ENCODE measurements around the gene TOR1AIP2. TPM values are rescaled to one million over a fixed set of nuclear protein-coding genes. Genes with fewer than 3 reads are reported as not detected.

The TOR1AIP2 gene
- total RNA-seq, 2 donors from 2014 or later = 70.9 to 78.3 TPM

DNA sequence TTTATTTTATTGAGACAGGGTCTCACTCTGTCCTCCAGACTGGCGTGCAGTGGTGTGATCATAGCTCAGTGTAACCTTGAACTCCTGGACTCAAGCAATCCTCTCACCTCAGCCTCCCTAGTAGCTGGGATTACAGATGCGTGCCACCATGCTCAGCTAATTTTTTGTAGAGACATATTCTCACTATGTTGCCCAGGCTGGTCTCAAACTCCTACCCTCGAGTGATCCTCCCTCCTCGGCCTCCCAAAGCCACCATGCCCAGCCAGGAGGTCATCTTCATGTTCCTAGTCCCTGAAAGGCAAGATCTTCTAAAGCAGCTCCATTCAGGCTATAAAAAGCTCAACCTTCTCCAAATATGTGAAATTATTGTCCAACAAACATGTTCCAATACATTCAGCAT, 53.9 kb downstream of the TOR1AIP2 start:
- no peaks in the 10 kb centered on the region for H3K9me3 ChIP-seq (ENCODE audit: control insufficient read depth, low read length)
- whole genome bisulfite sequencing, 2 experiments (ENCODE audit: insufficient coverage in 1 of 2, insufficient read length in 1 of 2) = 89 to 92% methylated on average over 4 of the region's 4 CpGs
- no peak overlapping the region for H3K4me3 ChIP-seq (ENCODE audit: low read length)
- H3K36me3 ChIP-seq (ENCODE audit: control insufficient read depth, insufficient read depth, low read length) = no peaks in the 10 kb centered on the region
- Mint-ChIP-seq H3K27me3 (ENCODE audit: insufficient read depth) (peaks cover 6% of the 10 kb centered on the region), H3K9me3 (no peaks in the 10 kb centered on the region), H3K4me3 (no peak overlapping the region), H3K4me1 (peaks cover 11% of the 10 kb centered on the region), H3K36me3 (ENCODE audit: low read depth) (no peaks in the 10 kb centered on the region), H3K27ac (no peak overlapping the region)
- no peaks in the 10 kb centered on the region for H3K27me3 ChIP-seq (ENCODE audit: control insufficient read depth, insufficient read depth, low read length, poor library complexity, severe bottlenecking)
- TF ChIP-seq, protein P1, sequence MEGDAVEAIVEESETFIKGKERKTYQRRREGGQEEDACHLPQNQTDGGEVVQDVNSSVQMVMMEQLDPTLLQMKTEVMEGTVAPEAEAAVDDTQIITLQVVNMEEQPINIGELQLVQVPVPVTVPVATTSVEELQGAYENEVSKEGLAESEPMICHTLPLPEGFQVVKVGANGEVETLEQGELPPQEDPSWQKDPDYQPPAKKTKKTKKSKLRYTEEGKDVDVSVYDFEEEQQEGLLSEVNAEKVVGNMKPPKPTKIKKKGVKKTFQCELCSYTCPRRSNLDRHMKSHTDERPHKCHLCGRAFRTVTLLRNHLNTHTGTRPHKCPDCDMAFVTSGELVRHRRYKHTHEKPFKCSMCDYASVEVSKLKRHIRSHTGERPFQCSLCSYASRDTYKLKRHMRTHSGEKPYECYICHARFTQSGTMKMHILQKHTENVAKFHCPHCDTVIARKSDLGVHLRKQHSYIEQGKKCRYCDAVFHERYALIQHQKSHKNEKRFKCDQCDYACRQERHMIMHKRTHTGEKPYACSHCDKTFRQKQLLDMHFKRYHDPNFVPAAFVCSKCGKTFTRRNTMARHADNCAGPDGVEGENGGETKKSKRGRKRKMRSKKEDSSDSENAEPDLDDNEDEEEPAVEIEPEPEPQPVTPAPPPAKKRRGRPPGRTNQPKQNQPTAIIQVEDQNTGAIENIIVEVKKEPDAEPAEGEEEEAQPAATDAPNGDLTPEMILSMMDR (conservative IDR thresholded peaks at IDR 0.05) = no peak
- no peak overlapping the region for H3K9ac ChIP-seq (ENCODE audit: extremely low read depth, low read length, poor library complexity, severe bottlenecking)
- no peak overlapping the region for H3K27ac ChIP-seq (ENCODE audit: low read depth, low read length)
- peak; percentile 18 for DNase-seq
- H3K4me1 ChIP-seq (ENCODE audit: control insufficient read depth, insufficient read depth, low read length) = no peaks in the 10 kb centered on the region

DNA sequence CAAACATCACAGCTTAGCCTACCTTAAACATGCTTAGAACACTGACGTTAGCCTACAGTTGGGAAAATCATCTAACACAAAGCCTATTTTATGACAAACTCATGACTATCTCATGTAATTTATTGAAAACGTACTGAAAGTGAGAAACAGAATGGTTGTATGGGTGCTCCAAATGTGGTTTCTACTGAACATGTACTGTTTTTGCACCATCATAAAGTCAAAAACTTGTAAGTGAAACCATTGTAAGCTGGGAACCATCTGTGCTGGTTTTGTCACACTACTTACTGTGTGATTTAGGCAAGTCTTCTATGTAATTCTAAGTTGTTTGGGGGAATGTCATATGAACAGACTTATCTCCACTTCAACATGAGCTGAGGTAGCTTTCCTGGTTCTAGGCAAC, 55.5 kb downstream of the TOR1AIP2 start:
- H3K4me1 ChIP-seq (ENCODE audit: control insufficient read depth, insufficient read depth, low read length) = no peaks in the 10 kb centered on the region

DNA sequence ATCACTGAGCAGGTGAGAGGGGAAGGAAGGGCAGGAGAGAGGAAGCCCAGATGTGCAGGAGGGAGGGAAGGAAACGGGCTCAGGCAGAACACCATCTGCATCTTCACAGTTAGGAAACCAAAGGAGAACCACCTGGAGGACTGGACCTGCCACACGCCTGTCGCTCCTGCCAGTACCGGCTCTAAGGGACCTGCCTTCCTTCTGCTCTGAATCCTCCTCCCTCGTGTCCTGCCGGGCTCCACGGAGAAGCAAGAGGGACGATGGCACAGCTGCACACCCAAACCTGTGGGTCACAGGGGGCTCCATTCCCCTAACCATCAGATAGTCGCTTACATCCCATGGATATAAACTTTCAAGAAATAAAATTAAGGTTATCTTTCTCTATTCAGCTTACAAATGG, 56.1 kb downstream of the TOR1AIP2 start:
- no peaks in the 10 kb centered on the region for H3K36me3 ChIP-seq (ENCODE audit: control insufficient read depth, insufficient read depth, low read length)
- Mint-ChIP-seq H3K4me3 (no peak overlapping the region), H3K27ac (no peak overlapping the region), H3K27me3 (ENCODE audit: insufficient read depth) (peaks cover 20% of the 10 kb centered on the region), H3K4me1 (peaks cover 10% of the 10 kb centered on the region), H3K36me3 (ENCODE audit: low read depth) (no peaks in the 10 kb centered on the region), H3K9me3 (no peaks in the 10 kb centered on the region)
- TF ChIP-seq, protein P1 (conservative IDR thresholded peaks at IDR 0.05) = no peak
- no peak overlapping the region for H3K4me3 ChIP-seq (ENCODE audit: low read length)
- H3K27me3 ChIP-seq (ENCODE audit: control insufficient read depth, insufficient read depth, low read length, poor library complexity, severe bottlenecking) = no peaks in the 10 kb centered on the region
- H3K9ac ChIP-seq (ENCODE audit: extremely low read depth, low read length, poor library complexity, severe bottlenecking) = no peak overlapping the region
- H3K27ac ChIP-seq (ENCODE audit: low read depth, low read length) = no peak overlapping the region
- H3K4me1 ChIP-seq (ENCODE audit: control insufficient read depth, insufficient read depth, low read length) = no peaks in the 10 kb centered on the region
- WGBS, 2 experiments (ENCODE audit: insufficient coverage in 1 of 2, insufficient read length in 1 of 2) = 80 to 100% methylated on average over 3 to 9 of the region's 9 CpGs
- no peaks in the 10 kb centered on the region for H3K9me3 ChIP-seq (ENCODE audit: control insufficient read depth, low read length)
- DNase-seq = peak; percentile 32

More for the DNA sequence above, 55.5 kb downstream of the TOR1AIP2 start:
- Mint-ChIP-seq H3K36me3 (ENCODE audit: low read depth) (no peaks in the 10 kb centered on the region), H3K4me3 (no peak overlapping the region), H3K27me3 (ENCODE audit: insufficient read depth) (peaks cover 17% of the 10 kb centered on the region), H3K27ac (no peak overlapping the region), H3K9me3 (no peaks in the 10 kb centered on the region), H3K4me1 (peaks cover 10% of the 10 kb centered on the region)
- Histone ChIP-seq H3K9ac (ENCODE audit: extremely low read depth, low read length, poor library complexity, severe bottlenecking) (no peak overlapping the region), H3K36me3 (ENCODE audit: control insufficient read depth, insufficient read depth, low read length) (no peaks in the 10 kb centered on the region), H3K27ac (ENCODE audit: low read depth, low read length) (no peak overlapping the region), H3K9me3 (ENCODE audit: control insufficient read depth, low read length) (no peaks in the 10 kb centered on the region), H3K4me3 (ENCODE audit: low read length) (no peak overlapping the region), H3K27me3 (ENCODE audit: control insufficient read depth, insufficient read depth, low read length, poor library complexity, severe bottlenecking) (no peaks in the 10 kb centered on the region)
- WGBS, 2 experiments (ENCODE audit: insufficient coverage in 1 of 2, insufficient read length in 1 of 2) = 89 to 100% methylated on average over 1 to 2 of the region's 2 CpGs
- TF ChIP-seq, protein P1 (conservative IDR thresholded peaks at IDR 0.05) = no peak
- DNase-seq = no peak
